ENCODE data around the gene RRP12.
"Not testable (repeated sequence)": the region's sequence is repeated elsewhere in the genome, so short reads cannot be mapped to it uniquely, and the experiment has no call there.

Gene RRP12

DNA sequence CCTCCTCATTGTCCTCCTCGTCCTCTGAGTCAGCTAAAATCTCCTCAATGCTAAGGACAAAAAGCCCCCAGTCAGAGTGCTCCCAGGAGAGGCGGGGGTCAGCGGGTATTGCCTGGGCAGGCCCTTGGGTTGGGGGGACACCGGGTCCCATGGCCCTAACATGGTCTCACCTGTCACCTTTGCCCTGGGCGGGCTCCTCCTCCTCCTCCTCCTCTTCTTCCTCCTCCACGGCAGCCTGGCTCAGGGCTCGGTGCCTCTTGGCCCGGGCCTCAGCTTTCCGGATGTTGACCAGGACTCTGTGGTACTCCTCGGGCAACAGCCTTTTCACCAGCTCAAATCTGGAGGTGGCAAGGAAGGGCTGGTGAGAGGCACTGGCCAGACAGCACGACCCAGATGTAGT lies 34.6 kb downstream of the RRP12 start:
- no peak for DNase-seq

DNA sequence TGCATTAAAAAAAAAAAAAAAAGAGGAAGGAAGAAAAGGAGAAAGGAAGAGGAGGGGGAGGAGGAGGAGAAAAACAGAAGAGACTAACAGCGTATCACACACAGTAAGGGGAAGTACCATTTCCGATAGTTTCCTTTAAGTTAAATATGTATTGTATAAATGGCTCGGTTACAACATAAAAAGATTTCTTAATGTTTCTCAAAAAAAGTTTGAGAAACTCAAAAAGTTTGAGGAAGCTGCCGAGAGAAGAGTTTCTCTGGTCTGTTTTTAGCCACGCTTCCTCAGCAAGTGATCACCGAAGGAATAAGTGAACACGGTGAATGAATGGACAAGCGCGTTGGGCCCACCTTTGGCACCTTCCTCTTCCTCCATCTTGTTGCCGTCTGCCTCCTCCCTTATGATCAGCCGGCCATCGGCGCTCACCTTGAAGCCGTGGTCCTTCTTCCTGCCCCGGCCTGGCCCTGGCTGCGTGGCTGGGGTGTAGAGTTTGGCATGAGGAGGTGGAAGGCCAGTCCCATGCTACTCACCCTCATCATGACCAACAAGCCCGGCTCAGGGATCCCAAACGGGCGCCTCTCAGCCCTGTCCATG lies 35.3 kb downstream of the RRP12 start:
- DNase-seq, result peak; percentile 67

- no peak for DNase-seq
Observed at GRCh38 chr10:97363071-97363470, 38.1 kb downstream of the RRP12 start.

DNA sequence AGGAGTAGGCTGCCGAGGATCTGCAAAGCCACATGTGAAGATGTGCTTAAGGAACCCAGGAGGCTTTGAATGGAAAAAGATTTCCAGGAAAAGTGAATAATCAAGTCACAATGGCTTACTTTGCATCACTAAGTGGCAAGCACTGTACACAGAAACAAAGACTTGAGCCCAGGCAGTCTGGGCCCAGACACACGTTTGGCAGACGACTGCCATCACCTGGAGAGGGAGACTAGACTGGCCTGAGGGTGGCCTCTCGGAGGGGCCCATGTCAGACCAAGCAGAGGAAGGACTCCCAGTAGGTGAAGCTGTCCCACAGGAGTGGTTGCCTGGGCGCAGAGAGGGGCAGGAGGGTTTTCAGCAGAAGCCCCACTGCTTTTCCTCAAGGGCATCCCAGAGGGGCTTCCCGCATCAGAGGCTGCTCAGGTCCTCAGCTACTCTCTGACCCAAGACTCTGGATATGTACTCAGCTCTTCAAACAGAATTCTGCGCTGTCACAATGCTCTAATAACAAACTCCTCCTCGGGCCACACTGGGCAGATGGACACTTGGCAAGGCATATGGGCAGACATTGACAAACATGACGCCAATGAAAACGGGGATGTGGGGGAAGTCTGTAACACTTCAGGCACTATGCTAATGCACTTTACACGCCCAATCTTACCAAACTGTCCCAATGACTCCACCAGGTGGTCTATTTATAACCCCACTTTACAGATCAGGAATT lies 38.7 kb downstream of the RRP12 start:
- no peak for DNase-seq

- no peak for DNase-seq
Observed at GRCh38 chr10:97361537-97361901, 39.6 kb downstream of the RRP12 start.

DNA sequence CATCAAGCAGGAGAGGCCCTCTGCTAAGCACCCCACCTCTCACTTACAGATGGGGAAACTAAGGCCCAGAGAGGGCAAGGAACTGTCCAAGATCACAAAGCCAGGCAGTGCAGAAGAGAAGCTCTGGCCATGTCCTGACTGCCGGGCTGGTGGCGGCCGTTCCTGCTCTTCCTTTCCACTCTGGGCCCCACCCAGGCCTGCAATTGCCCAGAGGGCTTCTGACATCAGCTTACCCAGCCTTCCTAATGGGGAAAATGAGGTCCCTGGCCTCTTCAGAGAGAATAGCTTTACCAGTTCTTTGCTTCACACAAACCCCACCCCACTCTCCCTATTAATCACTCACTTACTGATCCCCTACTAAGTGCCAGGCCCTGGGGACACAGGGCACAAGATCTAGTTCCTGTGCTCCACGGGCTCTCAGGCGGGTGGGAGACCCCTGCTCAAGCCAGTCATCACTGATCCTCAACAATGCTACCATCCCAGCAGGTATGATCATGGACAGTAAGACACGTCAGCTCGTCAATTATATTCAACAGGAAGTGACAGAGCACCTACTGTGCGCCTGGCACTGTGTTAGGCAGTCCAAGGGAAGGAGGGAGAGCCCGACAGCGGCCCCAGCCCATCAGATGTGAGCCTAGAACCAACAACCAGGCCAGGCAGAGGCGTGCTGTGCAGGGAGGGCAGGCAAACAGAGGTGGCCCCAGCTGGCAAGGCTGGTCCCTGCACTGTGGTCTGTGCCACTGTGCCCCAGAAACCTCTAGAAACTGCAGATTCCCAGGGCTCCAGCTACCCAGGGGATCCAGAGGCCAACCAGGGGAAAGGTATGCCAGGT lies 40.2 kb downstream of the RRP12 start:
- DNase-seq, result no peak

GRCh38 chr10:97358781-97359180 lies 42.4 kb downstream of the RRP12 start:
- no peak for DNase-seq

GRCh38 chr10:97358349-97358748 lies 42.8 kb downstream of the RRP12 start:
- no peak for DNase-seq

GRCh38 chr10:97356918-97357317 lies 44.2 kb downstream of the RRP12 start:
- no peak for DNase-seq

- DNase-seq, result no peak
Observed at GRCh38 chr10:97356318-97356914, 44.7 kb downstream of the RRP12 start.

DNA sequence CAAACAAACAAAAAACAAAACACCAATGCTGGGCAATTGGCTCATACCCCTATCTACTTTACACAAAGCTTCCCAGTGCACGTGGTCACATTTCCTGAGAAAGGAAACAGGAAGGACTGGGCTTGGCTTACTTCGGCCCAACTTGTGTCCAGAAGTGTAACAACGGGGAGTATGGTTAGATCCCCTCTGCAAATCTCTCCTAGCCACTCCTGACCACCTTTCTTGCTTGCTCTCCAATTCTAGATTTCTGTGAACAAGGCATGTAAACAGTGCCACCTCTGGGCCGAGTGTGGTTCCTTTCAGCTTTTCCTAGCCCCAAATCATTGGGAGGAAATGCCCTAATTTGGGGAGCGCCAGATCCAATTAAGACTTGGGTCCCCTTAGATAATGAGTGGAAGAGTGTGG lies 45.6 kb downstream of the RRP12 start:
- peak; percentile 10 for DNase-seq

- DNase-seq, result no peak
Observed at GRCh38 chr10:97353945-97354344, 47.2 kb downstream of the RRP12 start.

- DNase-seq, result no peak
Observed at GRCh38 chr10:97349752-97350513, 51.2 kb downstream of the RRP12 start.

DNA sequence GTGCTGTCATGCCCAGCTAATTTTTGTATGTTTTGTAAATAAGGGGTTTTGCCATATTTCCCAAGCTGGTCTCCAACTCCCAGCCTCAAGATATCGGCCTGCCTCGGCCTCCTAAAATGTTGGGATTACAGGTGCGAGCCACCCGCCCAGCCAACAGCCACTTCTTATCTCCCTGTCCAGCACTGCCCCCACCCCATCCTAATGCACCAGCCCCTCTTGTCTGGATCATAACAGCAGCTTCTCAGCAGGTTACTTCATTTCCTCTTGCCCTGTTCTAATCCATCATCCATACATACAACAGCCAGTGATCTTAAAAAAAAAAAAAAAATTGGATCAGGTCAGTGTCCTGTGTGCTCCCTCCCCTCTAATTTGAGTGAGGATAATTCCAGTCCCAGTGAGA lies 53.8 kb downstream of the RRP12 start:
- no peak for DNase-seq

DNA sequence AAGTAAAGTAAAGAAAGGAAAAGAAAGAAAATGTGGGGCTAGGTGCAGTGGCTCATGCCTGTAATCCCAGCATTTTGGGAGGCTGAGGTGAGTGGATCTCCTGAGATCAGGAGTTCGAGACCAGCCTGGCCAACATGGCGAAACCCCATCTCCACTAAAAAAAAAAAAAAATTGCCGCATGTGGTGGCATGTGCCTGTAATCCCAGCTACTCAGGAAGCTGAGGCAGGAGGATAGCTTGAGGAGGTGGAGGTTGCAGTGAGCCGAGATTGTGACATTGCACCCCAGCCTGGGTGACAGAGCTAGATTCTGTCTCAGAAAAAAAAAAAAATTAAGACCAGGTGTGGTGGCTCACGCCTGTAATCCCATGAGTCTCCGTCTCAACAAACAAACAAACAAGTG lies 57.5 kb downstream of the RRP12 start:
- not testable (repeated sequence) for DNase-seq

GRCh38 chr10:97341416-97341815 lies 59.7 kb downstream of the RRP12 start:
- no peak for DNase-seq

- peak; percentile 27 for DNase-seq
Observed at GRCh38 chr10:97338041-97338440, 63.1 kb downstream of the RRP12 start.

DNA sequence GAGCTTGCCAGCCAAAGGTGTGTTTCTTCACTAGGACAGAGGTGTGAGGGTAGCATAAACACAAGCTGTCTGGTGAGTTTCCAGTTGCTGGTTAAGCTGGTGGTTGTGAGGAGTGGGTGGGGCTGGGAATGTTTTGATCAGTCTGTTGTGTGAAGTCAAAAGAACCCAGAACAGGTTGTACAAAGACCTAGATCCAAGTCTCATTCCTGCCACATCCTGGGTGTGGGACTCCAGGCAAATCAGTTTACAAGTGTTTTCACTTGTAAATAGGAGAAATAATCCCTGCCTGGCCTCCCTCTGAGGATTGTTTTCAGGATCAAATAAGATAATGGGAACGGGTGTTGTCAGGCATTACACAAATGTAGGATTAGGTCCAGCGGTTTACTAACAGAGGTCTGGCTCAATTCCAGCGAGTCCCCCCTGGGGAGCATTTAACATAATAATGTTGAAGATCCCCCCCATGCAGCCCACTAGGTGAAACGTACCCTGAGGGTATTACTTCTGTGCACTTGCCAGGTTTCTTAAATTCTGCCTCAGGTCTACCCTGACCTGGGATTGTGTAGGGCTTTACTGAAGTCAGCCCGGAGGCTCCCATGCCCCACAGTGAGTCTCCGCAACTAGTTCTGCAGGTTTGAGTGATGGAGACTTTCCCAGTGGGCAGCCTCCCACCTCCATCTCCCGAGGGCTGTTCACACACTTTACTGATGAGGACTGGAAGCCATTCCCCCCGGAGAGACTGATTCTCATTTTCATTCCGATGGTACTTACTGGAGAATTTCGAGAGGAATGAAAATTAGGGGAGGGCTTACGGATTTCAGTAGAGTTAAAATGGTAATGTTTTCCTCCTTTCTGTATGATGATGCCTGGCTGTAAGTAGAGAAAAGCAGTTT lies 64.0 kb downstream of the RRP12 start:
- DNase-seq, result peak; percentile 33

DNA sequence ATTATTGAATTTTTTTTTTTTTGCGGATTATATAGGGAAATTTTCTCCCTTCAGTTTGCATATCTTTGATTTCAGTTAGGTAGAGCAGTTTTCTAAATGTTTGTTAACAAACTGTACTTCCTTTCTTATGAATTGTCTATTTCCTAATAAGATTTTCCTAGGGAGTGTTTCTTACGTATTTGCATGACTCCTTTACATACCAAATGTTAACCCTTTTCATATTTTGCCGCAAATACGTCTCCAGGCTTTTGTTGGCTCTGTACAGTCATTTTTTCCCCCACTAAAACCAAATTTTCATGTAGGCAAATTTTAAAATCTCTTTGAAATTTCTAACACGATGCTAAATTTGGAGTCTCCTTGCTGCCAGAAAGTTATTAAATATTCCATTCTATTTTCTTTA lies 64.7 kb downstream of the RRP12 start:
- DNase-seq, result no peak

DNA sequence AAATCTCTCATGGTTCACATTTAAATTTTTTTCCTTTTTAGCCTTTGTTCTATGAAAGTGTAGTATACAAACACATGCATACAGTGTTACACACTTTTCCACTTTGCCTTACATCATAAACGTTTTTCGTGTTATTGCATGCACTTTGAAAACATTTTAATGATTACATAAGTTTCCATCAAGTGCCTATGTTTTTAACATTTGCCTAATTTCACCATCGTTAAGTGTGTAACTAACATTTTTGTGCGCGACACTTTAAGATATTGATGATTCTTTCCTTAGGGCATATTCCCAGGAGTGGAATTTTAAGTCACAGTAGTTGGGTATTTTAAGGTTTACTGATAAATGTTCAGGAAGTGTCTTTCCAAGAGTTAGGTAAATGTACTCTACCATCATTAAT lies 65.1 kb downstream of the RRP12 start:
- DNase-seq, result no peak

DNA sequence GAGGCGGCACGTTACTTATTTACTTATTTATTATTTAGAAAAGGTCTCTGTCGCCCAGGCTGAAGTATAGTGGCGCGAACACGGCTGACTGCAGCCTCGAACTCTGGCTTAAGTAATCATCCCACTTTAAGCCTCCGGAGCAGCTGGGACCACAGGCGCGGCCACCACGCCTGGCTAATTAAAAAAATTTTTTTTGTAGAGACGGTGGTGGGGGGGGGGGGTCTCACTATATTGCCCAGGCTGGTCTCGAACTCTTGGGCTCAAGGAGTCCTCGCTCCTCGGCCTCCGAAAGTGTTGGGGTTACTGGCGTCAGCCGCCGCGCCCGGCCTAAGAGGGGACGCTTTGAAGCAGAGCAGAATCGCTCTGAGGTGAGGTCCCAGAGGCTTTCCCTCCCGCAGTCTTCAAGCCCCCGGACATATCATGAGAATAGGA lies 65.9 kb downstream of the RRP12 start:
- DNase-seq, result no peak

Measured in OCI-M1 (cell line).